ENCODE measurements around the gene NDFIP1.
"Not testable (repeated sequence)": the region's sequence is repeated elsewhere in the genome, so short reads cannot be mapped to it uniquely, and the experiment has no call there.

The NDFIP1 gene

DNA sequence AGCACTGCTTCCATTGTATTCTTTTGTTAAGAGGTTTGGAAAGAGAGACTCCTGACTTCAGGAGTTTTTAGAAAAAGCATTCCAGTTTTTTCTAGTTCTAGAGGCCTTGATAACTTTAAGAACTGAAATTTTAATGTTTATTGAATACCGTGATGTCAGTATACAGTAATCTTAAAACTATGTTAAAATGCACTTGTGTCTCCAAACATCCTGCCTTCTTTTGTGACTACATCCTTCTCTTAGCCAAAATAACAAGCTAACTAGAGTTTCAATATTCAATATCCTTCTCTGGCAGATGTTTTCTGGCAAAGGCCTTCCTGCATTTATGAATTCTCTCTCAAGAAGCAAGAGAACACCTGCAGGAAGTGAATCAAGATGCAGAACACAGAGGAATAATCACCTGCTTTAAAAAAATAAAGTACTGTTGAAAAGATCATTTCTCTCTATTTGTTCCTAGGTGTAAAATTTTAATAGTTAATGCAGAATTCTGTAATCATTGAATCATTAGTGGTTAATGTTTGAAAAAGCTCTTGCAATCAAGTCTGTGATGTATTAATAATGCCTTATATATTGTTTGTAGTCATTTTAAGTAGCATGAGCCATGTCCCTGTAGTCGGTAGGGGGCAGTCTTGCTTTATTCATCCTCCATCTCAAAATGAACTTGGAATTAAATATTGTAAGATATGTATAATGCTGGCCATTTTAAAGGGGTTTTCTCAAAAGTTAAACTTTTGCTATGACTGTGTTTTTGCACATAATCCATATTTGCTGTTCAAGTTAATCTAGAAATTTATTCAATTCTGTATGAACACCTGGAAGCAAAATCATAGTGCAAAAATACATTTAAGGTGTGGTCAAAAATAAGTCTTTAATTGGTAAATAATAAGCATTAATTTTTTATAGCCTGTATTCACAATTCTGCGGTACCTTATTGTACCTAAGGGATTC, 43.1 kb downstream of the NDFIP1 start:
- peak in 3 of 4 experiments; percentile 21 to 43 (median 29) for DNase-seq (ENCODE audit: low read depth in 4 of 4, low spot score in 1 of 4)

DNA sequence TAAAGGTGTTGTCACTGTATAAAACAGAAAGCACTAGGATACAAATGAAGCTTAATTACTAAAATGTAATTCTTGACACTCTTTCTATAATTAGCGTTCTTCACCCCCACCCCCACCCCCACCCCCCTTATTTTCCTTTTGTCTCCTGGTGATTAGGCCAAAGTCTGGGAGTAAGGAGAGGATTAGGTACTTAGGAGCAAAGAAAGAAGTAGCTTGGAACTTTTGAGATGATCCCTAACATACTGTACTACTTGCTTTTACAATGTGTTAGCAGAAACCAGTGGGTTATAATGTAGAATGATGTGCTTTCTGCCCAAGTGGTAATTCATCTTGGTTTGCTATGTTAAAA, 43.8 kb downstream of the NDFIP1 start:
- no peak for DNase-seq (ENCODE audit: low read depth in 4 of 4, low spot score in 1 of 4)

DNA sequence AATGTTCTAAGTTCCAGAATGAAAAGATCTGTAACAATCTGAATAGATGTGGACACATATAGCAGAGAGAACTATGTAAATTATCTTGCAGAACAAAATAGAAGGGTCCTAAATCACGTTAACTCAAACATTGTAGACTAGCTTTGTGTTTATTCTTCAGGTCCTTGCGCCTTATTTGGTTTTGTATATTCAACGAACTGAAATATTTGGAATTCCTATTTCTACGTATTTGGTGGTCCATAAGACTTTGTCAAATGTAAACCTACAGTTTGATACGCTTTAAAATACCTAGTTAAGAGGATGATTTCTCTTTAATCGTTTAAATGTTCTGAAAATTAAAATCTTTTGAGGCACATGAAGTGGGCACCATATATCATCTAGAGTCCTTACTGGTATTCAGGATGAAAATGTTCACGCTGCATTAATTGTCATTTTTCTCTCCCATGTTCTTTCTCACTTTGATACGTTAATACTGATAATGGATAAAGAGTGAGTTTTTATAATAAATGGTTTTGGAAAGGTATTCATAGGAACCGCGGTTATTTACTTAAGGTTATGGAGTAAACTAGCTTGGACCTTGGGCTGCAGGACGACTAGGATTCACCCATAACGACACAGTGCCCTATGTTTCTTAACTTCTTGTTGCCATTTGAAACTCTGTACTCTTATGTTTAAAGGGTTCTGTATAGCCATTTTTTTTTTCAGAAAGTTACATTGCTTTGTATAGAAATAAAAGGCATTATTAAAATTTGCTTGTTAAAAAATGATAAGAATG, 45.3 kb downstream of the NDFIP1 start:
- no peak for DNase-seq (ENCODE audit: low read depth in 4 of 4, low spot score in 1 of 4)

DNA sequence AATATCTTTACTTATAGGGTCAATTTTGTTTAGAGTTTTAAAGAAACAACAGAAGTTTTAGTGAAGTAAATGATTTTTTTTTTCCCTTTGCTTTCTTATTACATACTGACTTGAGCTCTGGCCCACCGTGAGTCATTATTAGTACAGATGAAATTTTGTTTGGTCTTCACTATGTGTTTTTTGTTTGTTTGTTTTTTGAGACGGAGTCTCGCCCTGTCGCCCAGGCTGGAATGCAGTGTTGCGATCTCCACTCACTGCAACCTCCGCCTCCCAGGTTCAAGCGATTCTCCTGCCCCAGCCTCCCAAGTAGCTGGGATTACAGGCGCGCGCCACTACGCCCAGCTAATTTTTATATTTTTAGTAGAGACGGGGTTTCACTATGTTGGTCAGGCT, 45.9 kb downstream of the NDFIP1 start:
- DNase-seq (ENCODE audit: low read depth in 4 of 4, low spot score in 1 of 4): not testable (repeated sequence)

DNA sequence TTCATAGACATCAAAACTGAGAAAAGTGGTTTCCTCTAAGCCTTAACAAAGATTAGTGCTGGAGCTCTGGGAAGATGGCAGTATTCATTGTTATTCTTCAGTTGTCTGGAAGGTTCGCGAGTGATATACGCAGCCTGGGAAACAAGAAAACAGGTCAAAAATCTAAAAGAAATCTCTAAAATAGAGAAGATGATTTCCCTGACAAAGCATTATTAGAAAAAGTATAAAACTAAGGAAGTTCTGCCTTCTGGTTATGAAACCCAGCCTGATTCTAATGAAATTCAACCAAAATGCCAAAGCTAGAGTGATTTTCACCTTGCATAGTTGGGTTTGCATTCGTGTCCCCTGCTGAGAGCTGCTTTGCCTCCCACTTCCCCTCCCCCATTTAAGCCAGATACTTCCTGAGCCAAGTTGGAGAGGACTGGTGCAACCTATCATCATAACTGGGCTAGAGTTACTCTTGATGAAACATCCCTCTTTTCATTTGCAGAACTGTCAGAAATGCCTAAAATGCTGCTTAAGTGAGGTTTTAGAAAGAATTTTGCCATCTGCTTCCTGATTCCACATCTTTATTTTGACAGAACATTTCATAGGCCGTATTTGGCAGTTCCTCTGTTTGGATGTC, 48.4 kb downstream of the NDFIP1 start:
- DNase-seq (ENCODE audit: low read depth in 4 of 4, low spot score in 1 of 4): no peak

DNA sequence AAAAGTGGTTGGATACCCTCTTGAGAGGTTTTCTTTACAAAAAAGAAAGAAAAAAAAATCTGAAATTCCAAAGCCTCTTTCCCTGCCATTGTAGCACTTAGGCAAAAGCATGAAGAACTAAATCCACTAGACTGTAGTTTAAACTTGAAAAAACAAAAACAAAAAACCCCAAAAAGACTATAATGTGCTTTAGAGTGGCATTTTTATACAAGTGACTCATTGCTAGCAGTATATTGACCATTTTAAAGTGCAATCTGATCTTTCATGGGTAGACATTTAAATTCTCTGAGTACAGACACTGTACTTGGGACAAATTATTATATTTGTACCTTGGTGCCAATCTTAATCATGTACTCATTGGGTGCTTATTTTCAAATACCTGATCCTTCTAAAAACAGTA, 50.8 kb downstream of the NDFIP1 start:
- DNase-seq (ENCODE audit: low read depth in 4 of 4, low spot score in 1 of 4): no peak

DNA sequence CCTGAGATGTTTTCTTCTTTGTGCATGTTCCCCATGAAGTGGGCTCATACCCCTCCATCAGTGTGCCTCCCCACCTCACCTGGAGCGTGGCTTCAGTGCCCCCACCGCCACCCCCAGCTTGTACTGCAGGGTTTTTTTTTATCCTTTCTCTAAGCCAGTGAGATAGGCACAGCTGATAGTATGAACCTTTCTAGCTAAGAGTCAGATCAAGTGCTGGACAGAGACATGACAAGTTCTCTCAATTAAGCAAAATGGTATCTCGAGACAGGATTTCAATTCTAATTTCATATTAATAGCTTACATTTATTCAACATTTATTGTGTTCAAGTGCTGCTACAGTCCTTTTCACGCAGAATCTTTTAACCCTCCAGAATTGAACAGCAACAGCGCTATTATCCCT, 55.7 kb downstream of the NDFIP1 start:
- DNase-seq (ENCODE audit: low read depth in 4 of 4, low spot score in 1 of 4): no peak

DNA sequence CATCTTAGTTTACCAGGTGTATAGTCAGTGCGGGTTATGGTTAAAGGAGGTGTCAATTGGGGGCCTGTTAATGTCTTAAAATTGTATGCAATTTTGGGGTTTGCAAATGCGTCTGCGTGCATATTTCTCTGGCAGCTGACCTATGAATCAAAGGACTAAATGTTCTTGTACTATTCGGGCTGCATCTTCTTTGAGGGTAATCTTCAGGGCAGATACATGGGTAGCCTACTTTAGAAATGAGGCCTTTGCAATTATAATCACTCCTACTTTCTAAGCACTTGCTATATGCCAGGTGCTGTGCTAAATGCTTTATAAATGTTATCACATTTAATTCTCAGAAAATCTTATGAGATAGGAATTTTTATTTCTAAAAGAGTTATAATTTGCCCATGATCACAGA, 58.2 kb downstream of the NDFIP1 start:
- DNase-seq (ENCODE audit: low read depth in 4 of 4, low spot score in 1 of 4): no peak

DNA sequence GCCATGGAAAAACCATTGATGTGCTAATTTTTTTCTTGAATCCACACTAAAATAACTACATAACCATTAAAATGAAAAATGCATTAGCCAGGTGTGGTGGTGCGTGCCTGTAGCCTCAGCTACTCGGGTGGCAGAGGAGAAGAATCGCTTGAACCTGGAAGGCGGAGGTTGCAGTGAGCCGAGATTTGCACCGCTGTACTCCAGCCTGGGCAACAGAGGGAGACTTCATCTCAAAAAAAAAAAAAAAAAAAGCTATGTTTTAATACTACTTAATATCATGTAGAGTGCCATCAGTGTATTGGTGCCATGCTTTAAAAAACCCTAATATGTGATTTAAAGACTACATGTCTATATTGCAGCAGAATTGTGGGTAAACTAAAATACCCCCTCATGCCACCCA, 58.9 kb downstream of the NDFIP1 start:
- no peak for DNase-seq (ENCODE audit: low read depth in 4 of 4, low spot score in 1 of 4)

DNA sequence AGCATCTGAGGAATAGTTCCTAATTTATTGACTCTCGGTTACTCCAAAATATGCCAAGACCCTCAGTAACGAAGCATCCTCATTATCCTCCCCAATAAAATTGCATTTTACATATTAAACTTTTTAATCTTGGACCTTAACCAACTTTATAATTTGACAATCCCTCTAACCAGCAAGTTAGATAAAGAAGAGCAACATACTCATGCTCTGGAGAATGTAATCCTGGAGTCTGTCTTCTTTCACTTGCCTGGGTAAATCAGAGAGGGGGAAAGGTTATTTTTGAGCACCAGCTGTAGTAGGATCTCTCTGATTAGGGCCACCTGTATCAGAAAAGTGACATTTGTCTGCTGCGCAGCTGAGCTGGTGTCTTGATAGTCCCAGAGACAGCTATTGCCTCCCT, 59.8 kb downstream of the NDFIP1 start:
- no peak for DNase-seq (ENCODE audit: low read depth in 4 of 4, low spot score in 1 of 4)

DNA sequence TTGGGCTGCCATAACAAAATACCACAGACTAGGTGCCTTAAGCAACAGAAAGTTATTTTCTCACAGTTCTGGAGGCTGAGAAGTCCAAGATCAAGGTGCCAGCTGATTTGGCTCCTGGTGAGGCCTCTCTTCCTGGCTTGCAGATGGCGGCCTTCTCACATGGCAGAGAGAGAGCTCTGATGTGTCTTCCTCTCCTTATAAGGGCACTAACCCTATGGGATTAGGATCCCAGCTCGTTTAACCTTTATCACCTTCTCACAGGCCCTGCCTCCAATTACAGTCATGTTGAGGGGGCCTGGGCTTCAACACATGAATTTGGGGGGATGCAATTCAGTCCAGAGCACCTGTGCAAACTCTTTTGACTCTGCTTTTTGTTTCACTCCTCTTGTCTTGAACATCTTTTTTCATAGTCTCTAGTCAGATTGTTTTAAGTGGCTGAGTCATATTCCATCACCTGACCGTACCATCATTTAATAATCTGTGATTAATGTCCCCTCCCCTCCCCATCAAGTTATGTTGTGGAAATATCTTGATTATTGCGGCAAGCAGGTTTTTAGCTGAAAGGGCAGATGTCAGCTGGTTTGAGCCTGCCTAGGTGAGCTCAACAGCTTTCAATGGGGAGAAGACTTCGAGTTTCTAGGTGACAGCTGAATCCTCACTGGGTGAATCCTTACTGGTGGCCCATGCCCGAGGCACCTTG, 61.8 kb downstream of the NDFIP1 start:
- DNase-seq (ENCODE audit: low read depth in 4 of 4, low spot score in 1 of 4): no peak

DNA sequence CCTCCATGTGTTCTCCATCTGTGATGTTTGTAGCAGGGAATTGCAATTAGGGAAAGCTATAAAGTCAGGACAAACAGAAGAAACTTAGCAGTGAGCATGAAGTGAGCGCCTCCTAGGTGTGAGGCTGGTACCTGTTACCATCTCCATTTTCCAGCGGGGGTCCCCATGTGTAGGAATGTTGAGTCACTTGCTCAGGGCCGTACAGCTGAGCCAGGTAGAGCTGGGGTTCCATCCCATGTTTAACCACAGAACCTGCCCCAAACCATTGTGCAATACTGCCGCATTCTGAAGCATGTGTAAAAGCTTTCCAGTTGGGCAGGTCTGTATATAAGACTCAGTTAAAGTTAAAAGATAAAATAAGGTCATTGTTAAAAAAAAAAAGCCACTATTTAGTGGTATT, 62.7 kb downstream of the NDFIP1 start:
- DNase-seq (ENCODE audit: low read depth in 4 of 4, low spot score in 1 of 4): no peak

DNA sequence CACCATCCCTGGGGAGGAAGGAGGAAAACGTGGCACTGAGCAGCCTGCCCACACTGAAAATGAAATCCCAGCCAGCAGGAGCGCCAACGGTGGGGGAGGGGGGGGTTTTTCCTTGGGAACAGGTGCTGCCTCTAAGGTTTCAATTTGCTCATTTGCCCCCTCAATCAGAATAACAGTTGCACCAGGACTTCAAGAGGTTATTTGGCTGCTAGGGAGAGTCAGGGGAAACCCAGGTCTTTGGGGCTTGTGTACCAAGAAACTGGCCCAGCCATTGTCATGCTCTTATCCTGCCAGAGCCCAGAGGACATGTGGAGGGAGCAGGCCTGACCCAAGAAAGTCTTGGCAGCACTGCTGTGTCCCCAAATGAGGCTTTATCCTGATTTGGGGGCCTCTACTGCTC, 66.5 kb downstream of the NDFIP1 start:
- DNase-seq (ENCODE audit: low read depth in 4 of 4, low spot score in 1 of 4): no peak

DNA sequence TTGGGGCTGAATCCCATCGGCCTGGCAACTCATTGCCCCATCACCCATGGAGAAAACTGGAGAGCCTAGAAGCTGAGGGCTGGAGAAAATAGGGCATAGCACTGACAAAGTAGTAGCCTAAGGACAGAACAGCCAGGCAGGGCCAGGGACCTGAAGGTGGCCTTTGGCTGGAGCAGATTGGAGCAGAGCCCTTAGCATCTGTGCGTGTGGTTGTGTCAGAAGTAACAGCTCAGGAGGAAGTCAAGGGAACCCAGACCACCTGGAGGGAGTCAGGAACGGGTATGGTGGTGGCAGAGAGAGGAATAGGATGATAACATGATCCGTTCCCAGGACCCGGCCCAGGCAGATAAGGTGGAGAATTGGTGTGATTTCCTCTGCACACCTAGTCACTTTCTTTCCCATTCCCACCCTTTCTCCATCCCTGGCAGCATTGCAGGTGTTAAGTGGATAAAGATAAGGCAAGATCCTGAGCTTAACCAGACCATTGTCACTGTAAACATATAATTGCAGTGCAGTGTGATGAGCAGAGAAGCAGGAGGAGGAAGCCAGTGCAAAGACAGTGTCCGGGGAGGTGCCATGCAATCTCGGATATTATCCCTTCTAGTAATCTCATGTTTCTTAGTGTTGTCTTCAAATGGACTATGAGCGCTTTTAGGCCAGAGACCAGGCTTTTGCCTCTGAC, 67.0 kb downstream of the NDFIP1 start:
- DNase-seq (ENCODE audit: low read depth in 4 of 4, low spot score in 1 of 4): no peak

DNA sequence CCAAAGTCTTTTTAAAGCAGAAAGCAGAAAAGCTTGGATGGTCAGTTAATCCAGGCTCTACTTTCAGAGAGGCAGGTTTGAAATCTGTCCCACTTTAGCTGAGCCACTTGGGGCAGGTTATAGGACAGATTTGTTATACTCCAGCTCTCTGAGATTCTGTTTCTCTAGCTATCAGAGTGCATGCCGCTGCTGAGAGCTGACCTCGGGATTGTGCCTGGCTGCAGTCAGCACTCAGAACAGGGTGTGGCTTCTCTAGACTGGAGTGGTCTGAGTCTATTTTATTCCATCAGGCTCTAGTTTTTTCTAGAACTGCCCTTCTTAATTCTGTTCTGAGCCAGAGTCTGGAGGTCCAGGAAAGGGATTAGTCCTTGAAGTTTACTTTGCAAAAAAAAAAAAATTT, 67.7 kb downstream of the NDFIP1 start:
- DNase-seq (ENCODE audit: low read depth in 4 of 4, low spot score in 1 of 4): no peak

DNA sequence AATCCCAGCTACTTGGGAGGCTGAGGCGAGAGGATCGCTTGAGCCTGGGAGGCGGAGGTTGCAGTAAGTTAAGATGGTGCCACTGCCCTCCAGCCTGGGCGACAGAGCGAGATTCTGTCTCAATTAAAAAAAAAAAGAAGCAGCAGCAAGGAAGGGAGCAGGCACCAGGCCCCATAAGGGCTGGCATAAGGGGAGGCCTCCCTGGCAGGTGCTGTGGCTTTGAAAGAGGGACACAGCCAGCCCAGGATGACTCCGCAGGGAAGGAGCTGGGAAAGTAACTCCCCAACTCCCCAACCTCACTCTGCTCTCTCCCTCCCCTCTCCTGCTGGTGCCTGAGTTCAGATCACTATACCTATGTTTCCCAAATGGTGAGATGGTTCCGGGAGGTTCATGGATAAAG, 70.1 kb downstream of the NDFIP1 start:
- DNase-seq (ENCODE audit: low read depth in 4 of 4, low spot score in 1 of 4): no peak

DNA sequence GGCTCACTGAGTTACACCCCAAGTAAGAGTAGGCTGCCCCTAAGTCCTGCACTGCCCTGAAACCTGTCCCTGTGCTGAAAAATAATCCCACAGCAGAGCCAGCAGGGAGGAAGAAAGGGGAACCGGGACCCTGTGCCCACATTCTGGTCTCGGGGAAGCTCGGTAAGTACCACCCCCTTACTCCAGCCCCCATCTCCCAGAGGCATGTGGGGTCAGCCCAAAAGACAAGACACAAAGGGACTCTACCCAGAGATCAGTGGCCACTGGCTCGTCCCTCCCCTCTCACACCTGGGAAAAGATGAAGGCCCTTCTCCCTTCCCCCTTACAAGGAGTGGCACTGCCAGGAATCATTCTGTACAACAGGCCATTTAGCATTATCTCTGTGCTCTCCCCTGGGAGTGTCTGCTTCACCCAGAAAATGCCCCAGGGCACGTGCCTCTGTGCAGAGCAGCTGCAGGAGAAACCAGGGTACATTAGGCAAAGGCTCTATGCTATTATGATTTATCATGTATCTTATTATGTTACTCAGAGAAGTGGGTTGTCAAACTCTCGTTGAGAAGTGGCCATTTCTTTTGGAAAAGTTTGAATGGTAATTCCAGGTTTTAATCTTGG, 71.3 kb downstream of the NDFIP1 start:
- no peak for DNase-seq (ENCODE audit: low read depth in 4 of 4, low spot score in 1 of 4)

DNA sequence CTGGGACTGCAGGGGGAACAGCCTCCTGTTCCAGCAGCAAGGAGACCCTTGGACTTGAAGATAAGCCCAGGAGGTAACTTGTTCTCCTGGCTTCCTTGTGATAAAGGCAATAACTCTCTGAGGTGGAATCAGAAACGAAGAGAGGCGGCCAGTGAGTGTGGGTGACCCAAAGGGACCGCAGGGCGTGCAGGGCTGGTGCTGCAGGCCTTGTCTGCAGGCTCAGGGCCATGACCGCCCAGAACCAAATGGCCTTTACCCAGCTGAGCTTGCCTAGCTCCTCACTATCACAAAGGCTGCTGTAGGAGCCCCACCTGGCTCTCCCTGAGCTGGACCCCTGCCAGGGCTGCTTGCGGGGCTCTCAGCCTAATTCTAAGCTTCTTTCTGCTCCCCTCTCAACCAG, 72.5 kb downstream of the NDFIP1 start:
- DNase-seq (ENCODE audit: low read depth in 4 of 4, low spot score in 1 of 4): no peak

DNA sequence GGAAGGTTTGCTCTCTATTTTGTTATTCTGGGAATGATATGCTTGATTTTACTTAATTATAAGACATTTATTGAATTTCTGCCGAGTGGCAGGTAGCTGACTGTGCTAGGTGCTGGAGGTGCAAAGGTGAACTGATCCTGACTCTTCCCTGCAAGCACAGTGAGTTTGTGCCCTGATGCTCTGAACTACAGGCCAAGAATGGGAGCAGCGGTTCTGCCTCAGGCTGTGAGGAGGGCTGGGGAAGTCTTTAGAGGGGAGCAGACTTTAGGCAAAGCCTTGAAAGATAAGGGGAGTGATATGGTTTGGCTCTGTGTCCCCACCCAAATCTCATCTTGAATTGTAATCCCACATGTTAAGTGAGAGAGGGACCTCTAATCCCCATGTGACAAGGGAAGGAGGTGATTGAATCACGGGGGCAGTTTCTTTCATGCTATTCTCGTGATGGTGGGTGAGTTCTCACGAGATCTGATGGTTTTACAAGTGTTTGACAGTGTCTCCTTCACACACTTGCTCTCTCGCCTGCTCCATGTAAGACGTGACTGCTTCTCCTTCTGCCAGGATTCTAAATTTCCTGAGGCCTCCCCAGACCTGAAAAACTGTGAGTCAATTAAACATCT, 73.1 kb downstream of the NDFIP1 start:
- DNase-seq (ENCODE audit: low read depth in 4 of 4, low spot score in 1 of 4): no peak

DNA sequence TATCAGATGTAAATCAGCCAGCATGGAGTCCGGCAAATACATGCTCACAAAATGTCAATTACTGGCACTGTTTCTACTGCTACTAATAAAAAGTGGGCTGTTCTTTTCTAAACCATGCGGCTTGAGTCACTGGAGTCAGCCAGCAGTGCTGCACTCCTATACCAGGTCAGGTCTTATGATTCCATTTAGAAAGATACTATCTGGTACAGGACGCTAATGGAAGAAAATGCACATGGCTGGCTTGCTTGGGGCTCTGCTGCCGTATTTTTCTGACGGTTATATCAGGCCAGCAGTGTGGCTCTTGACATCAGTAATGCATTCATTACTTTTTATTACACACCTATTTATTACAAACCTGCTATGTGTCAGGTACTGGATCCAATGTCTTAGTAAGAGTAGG, 74.3 kb downstream of the NDFIP1 start:
- no peak for DNase-seq (ENCODE audit: low read depth in 4 of 4, low spot score in 1 of 4)
